ENCODE results near the gene TBKBP1. TPM values are rescaled to one million over a fixed set of nuclear protein-coding genes. Genes with fewer than 3 reads are reported as not detected.
A peak's percentile ranks its signal among the peaks of the same experiment; 100 is the strongest.

The TBKBP1 gene
- total and polyA plus RNA-seq, 2 donors from 2014 or later: 10.1 to 11.2 TPM

GRCh38 chr17:47711366-47712099 lies 17.6 kb downstream of the TBKBP1 start:
- Histone ChIP-seq H3K9ac (ENCODE audit: low read length in 3 of 3) (no peak overlapping the region), H3K27ac (ENCODE audit: low read depth in 2 of 2, low read length in 2 of 2) (peak overlapping the region in 1 of 2 donors; percentile 5), H3K4me1 (ENCODE audit: control insufficient read depth in 2 of 3, insufficient read depth in 2 of 3, low read depth in 1 of 3, low read length in 3 of 3) (peaks cover 0 to 6% (median 5%) of the 10 kb centered on the region in 3 donors), H3K9me3 (ENCODE audit: control insufficient read depth in 2 of 3, insufficient read depth in 1 of 3, low read length in 3 of 3) (no peaks in the 10 kb centered on the region), H3K36me3 (ENCODE audit: control insufficient read depth in 2 of 3, insufficient read depth in 3 of 3, low read length in 3 of 3) (peaks cover 0 to 7% (median 3%) of the 10 kb centered on the region in 3 donors), H3K4me3 (ENCODE audit: low read length in 3 of 3) (no peak overlapping the region), H3K27me3 (ENCODE audit: control insufficient read depth, insufficient read depth, low read length) (no peaks in the 10 kb centered on the region)
- intact Hi-C loops (cut with DNase I): no loop called here
- TF ChIP-seq CTCF (IDR thresholded peaks at IDR 0.05; ENCODE audit: borderline replicate concordance, extremely low read depth, insufficient read depth): no peak
- DNase-seq: no peak
- no peak for FAIRE-seq

- H3K9ac ChIP-seq (ENCODE audit: low read length in 3 of 3): no peak overlapping the region
- FAIRE-seq (no peak), DNase-seq (no peak)
- H3K9me3 ChIP-seq (ENCODE audit: control insufficient read depth in 2 of 3, insufficient read depth in 1 of 3, low read length in 3 of 3): no peaks in the 10 kb centered on the region
- H3K4me1 ChIP-seq (ENCODE audit: control insufficient read depth in 2 of 3, insufficient read depth in 2 of 3, low read depth in 1 of 3, low read length in 3 of 3): peaks cover 0 to 6% (median 5%) of the 10 kb centered on the region in 3 donors
- TF ChIP-seq CTCF (IDR thresholded peaks at IDR 0.05; ENCODE audit: borderline replicate concordance, extremely low read depth, insufficient read depth): no peak
- intact Hi-C loops (cut with DNase I): no loop called here
- H3K27me3 ChIP-seq (ENCODE audit: control insufficient read depth, insufficient read depth, low read length): no peaks in the 10 kb centered on the region
- no peak overlapping the region for H3K27ac ChIP-seq (ENCODE audit: low read depth in 2 of 2, low read length in 2 of 2)
- H3K36me3 ChIP-seq (ENCODE audit: control insufficient read depth in 2 of 3, insufficient read depth in 3 of 3, low read length in 3 of 3): peaks cover 0 to 7% (median 3%) of the 10 kb centered on the region in 3 donors
- no peak overlapping the region for H3K4me3 ChIP-seq (ENCODE audit: low read length in 3 of 3)
Observed at GRCh38 chr17:47712330-47713023, 18.5 kb downstream of the TBKBP1 start.

- Histone ChIP-seq H3K36me3 (ENCODE audit: control insufficient read depth in 2 of 3, insufficient read depth in 3 of 3, low read length in 3 of 3) (peaks cover 0 to 7% (median 3%) of the 10 kb centered on the region in 3 donors), H3K9me3 (ENCODE audit: control insufficient read depth in 2 of 3, insufficient read depth in 1 of 3, low read length in 3 of 3) (no peaks in the 10 kb centered on the region), H3K4me1 (ENCODE audit: control insufficient read depth in 2 of 3, insufficient read depth in 2 of 3, low read depth in 1 of 3, low read length in 3 of 3) (peaks cover 0 to 14% (median 9%) of the 10 kb centered on the region in 3 donors), H3K27me3 (ENCODE audit: control insufficient read depth, insufficient read depth, low read length) (no peaks in the 10 kb centered on the region), H3K4me3 (ENCODE audit: low read length in 3 of 3) (no peak overlapping the region), H3K27ac (ENCODE audit: low read depth in 2 of 2, low read length in 2 of 2) (no peak overlapping the region), H3K9ac (ENCODE audit: low read length in 3 of 3) (no peak overlapping the region)
- FAIRE-seq (no peak), DNase-seq (no peak)
- no peak for TF ChIP-seq CTCF (IDR thresholded peaks at IDR 0.05; ENCODE audit: borderline replicate concordance, extremely low read depth, insufficient read depth)
- intact Hi-C loops (cut with DNase I): no loop called here
Observed at GRCh38 chr17:47713980-47714700, 20.2 kb downstream of the TBKBP1 start.
